Gastrocnemius medialis (tissue), 4 donors: ENCODE results near the gene RCAN2.

Source experiments
- POLR2A ChIP-seq, 2 donors: fragments of 450-650 bp; IDR thresholded peaks; one replicate each; pipeline ENCODE4 v1.6.1; 2017; ENCODE audit warnings: antibody characterized with exemption in 2 of 2, mild to moderate bottlenecking in 2 of 2, moderate library complexity in 2 of 2
- TF ChIP-seq, protein P1 (sequence below), 5 experiments: fragments of 450-650 bp in 3 of 5; fragments of 200-600 bp in 2 of 5; sonication (generic) in 2 of 5; IDR thresholded peaks in 4 of 5; conservative IDR thresholded peaks in 1 of 5; 1 replicate in 4 of 5; 2 replicates in 1 of 5; pipeline ENCODE4 v1.5.1; 2016 to 2019; ENCODE audit warnings: antibody characterized with exemption in 5 of 5, mild to moderate bottlenecking in 3 of 5, moderate library complexity in 3 of 5

DNA sequence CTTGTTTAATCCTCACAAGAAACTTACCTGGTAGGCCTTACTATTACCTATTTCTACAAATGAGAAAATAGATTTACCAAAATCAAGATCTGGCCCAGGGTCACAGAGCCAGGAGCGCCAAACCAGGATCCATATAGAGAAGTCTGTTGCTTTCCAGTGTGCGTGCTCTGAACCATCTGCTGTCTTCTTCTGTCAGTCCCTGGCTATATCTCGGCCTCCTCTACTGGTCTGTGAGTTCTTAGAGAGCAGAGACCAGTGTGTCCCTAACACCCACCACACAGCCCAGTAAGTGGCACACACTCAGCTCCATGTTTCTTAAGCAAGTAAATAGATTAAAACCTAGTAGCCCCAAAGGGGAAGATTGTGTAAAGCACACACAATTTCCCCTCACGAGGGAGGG lies 301.5 kb downstream of the RCAN2 start:
- TF ChIP-seq, protein P1, sequence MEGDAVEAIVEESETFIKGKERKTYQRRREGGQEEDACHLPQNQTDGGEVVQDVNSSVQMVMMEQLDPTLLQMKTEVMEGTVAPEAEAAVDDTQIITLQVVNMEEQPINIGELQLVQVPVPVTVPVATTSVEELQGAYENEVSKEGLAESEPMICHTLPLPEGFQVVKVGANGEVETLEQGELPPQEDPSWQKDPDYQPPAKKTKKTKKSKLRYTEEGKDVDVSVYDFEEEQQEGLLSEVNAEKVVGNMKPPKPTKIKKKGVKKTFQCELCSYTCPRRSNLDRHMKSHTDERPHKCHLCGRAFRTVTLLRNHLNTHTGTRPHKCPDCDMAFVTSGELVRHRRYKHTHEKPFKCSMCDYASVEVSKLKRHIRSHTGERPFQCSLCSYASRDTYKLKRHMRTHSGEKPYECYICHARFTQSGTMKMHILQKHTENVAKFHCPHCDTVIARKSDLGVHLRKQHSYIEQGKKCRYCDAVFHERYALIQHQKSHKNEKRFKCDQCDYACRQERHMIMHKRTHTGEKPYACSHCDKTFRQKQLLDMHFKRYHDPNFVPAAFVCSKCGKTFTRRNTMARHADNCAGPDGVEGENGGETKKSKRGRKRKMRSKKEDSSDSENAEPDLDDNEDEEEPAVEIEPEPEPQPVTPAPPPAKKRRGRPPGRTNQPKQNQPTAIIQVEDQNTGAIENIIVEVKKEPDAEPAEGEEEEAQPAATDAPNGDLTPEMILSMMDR (IDR thresholded peaks at IDR 0.05 in 4 of 5, conservative IDR thresholded peaks at IDR 0.05 in 1 of 5), result no peak
- TF ChIP-seq POLR2A (IDR thresholded peaks at IDR 0.05), result no peak
